H9 (cell line): ENCODE measurements around the gene TIMM23. TPM values are rescaled to one million over a fixed set of nuclear protein-coding genes. Genes with fewer than 3 reads are reported as not detected.

Experiments used
- DNase-seq: peaks from one replicate; pipeline ENCODE4 v3.0.0-alpha.2; 2017
- H2AFZ ChIP-seq: one replicate; pipeline ENCODE4 v1.6.1; 2013; ENCODE audit warnings: mild to moderate bottlenecking, low read length, control low read depth, moderate library complexity
- H2AK5ac ChIP-seq: 2 replicates; pipeline ENCODE4 v1.6.1; 2013; ENCODE audit warnings: low read length, control low read depth, mixed read lengths; ENCODE audit not compliant: insufficient read length
- H2BK120ac ChIP-seq: one replicate; pipeline ENCODE4 v1.6.1; 2013; ENCODE audit warnings: low read depth, mild to moderate bottlenecking, low read length, control low read depth, inconsistent platforms; ENCODE audit not compliant: poor library complexity, severe bottlenecking
- H2BK12ac ChIP-seq: 2 replicates; pipeline ENCODE4 v1.6.1; 2013; ENCODE audit warnings: low read length, control low read depth, mixed read lengths, low read depth; ENCODE audit not compliant: insufficient read length
- H2BK15ac ChIP-seq: 2 replicates; pipeline ENCODE4 v1.6.1; 2013; ENCODE audit warnings: low read depth, low read length, control low read depth
- H2BK20ac ChIP-seq: one replicate; pipeline ENCODE4 v1.6.1; 2013; ENCODE audit warnings: low read depth, mild to moderate bottlenecking, low read length, control low read depth, inconsistent platforms; ENCODE audit not compliant: poor library complexity, severe bottlenecking
- H2BK5ac ChIP-seq: 2 replicates; pipeline ENCODE4 v1.6.1; 2013; ENCODE audit warnings: low read length, control low read depth, mixed read lengths; ENCODE audit not compliant: insufficient read length
- H3K14ac ChIP-seq: 2 replicates; pipeline ENCODE4 v1.6.1; 2013; ENCODE audit warnings: low read length, control low read depth; ENCODE audit not compliant: insufficient read depth
- H3K18ac ChIP-seq: 2 replicates; pipeline ENCODE4 v1.6.1; 2013; ENCODE audit warnings: low read depth, mild to moderate bottlenecking, mixed read lengths, low read length, control low read depth; ENCODE audit not compliant: insufficient read length
- H3K23ac ChIP-seq: 2 replicates; pipeline ENCODE4 v1.6.1; 2013; ENCODE audit warnings: low read length, control low read depth, mixed read lengths, low read depth; ENCODE audit not compliant: insufficient read length
- H3K23me2 ChIP-seq: 2 replicates; pipeline ENCODE4 v1.6.1; 2013; ENCODE audit warnings: low read depth, mild to moderate bottlenecking, mixed read lengths, low read length, control low read depth; ENCODE audit not compliant: insufficient read length, poor library complexity, severe bottlenecking
- H3K27ac ChIP-seq: 2 replicates; pipeline ENCODE4 v1.5.1; 2013; ENCODE audit warnings: low read length, control low read depth, mixed read lengths, low read depth; ENCODE audit not compliant: insufficient read length
- H3K27me3 ChIP-seq: 2 replicates; pipeline ENCODE4 v1.6.1; 2013; ENCODE audit warnings: low read length, control low read depth, inconsistent platforms; ENCODE audit not compliant: insufficient read depth
- H3K4ac ChIP-seq: 2 replicates; pipeline ENCODE4 v1.6.1; 2013; ENCODE audit warnings: low read depth, mild to moderate bottlenecking, control low read depth, inconsistent platforms, low read length, moderate library complexity
- H3K4me1 ChIP-seq: 2 replicates; pipeline ENCODE4 v1.6.1; 2013; ENCODE audit warnings: low read length, control low read depth, inconsistent platforms; ENCODE audit not compliant: insufficient read depth
- H3K4me2 ChIP-seq: 2 replicates; pipeline ENCODE4 v1.6.1; 2013; ENCODE audit warnings: low read length, control low read depth, mixed read lengths; ENCODE audit not compliant: insufficient read length, insufficient read depth
- H3K56ac ChIP-seq: 2 replicates; pipeline ENCODE4 v1.6.1; 2013; ENCODE audit warnings: low read depth, mild to moderate bottlenecking, mixed read lengths, low read length, control low read depth; ENCODE audit not compliant: insufficient read length
- H3K79me1 ChIP-seq: 2 replicates; pipeline ENCODE4 v1.6.1; 2013; ENCODE audit warnings: low read depth, mild to moderate bottlenecking, moderate library complexity, low read length, control low read depth, inconsistent platforms; ENCODE audit not compliant: insufficient read depth, poor library complexity, severe bottlenecking
- H3K79me2 ChIP-seq: 2 replicates; pipeline ENCODE4 v1.6.1; 2013; ENCODE audit warnings: low read length, control low read depth, inconsistent platforms; ENCODE audit not compliant: insufficient read depth
- H3K9ac ChIP-seq: 2 replicates; pipeline ENCODE4 v1.6.1; 2013; ENCODE audit warnings: low read length, control low read depth, mixed read lengths; ENCODE audit not compliant: insufficient read length; ENCODE audit errors: extremely low read depth
- H3K9me3 ChIP-seq: one replicate; pipeline ENCODE4 v1.6.1; 2013; ENCODE audit warnings: low read depth, low read length, inconsistent platforms; ENCODE audit not compliant: control insufficient read depth
- H3T11ph ChIP-seq: one replicate; pipeline ENCODE4 v1.6.1; 2013; ENCODE audit warnings: mild to moderate bottlenecking, low read length, control low read depth, inconsistent platforms
- H4K20me1 ChIP-seq: one replicate; pipeline ENCODE4 v1.6.1; 2013; ENCODE audit not compliant: control insufficient read depth, insufficient read length, insufficient read depth
- H4K5ac ChIP-seq: 2 replicates; pipeline ENCODE4 v1.6.1; 2013; ENCODE audit warnings: low read depth, mild to moderate bottlenecking, mixed read lengths, low read length, control low read depth; ENCODE audit not compliant: insufficient read length
- H4K8ac ChIP-seq: replicated peaks from 2 replicates; pipeline ENCODE4 v1.6.1; 2013; ENCODE audit warnings: low read length, control low read depth, mixed read lengths, low read depth; ENCODE audit not compliant: insufficient read length
- H4K91ac ChIP-seq: 2 replicates; pipeline ENCODE4 v1.6.1; 2013; ENCODE audit warnings: low read depth, mild to moderate bottlenecking, moderate library complexity, mixed read lengths, low read length, control low read depth; ENCODE audit not compliant: insufficient read length
- H3K27ac Mint-ChIP-seq, 3 experiments: 2 replicates in 2 of 3; 3 replicates in 1 of 3; pipeline ENCODE4 v1.8.0; 2020 to 2021; ENCODE audit warnings: mixed read lengths in 3 of 3, mild to moderate bottlenecking in 1 of 3, moderate library complexity in 1 of 3
- H3K27me3 Mint-ChIP-seq: 2 replicates; pipeline ENCODE4 v1.8.0; 2021; ENCODE audit warnings: low read depth, mild to moderate bottlenecking, moderate library complexity, mixed read lengths
- H3K36me3 Mint-ChIP-seq, 3 experiments: 2 replicates in 2 of 3; 3 replicates in 1 of 3; pipeline ENCODE4 v1.8.0; 2020 to 2021; ENCODE audit warnings: low read depth in 3 of 3, mixed read lengths in 3 of 3; ENCODE audit not compliant: insufficient read depth in 1 of 3
- H3K4me1 Mint-ChIP-seq, 2 experiments: 2 replicates each; pipeline ENCODE4 v1.8.0; 2020; ENCODE audit warnings: mixed read lengths in 2 of 2
- H3K4me3 Mint-ChIP-seq, 2 experiments: 2 replicates in 1 of 2; 3 replicates in 1 of 2; pipeline ENCODE4 v1.8.0; 2020 to 2021; ENCODE audit warnings: mild to moderate bottlenecking in 2 of 2, mixed read lengths in 2 of 2, moderate library complexity in 1 of 2
- H3K9me3 Mint-ChIP-seq, 2 experiments: 2 replicates in 1 of 2; 3 replicates in 1 of 2; pipeline ENCODE4 v1.8.0; 2020; ENCODE audit warnings: mild to moderate bottlenecking in 2 of 2, mixed read lengths in 2 of 2, moderate library complexity in 1 of 2
- total RNA-seq: library from RNA; stranded (reverse); gene quantifications from 2 replicates; pipeline ENCODE4 v1.2.1, GENCODE V29; 2021
- TF ChIP-seq, protein P1 (sequence below): fragments of 200-600 bp; sonication (generic); conservative IDR thresholded peaks from 3 replicates; pipeline ENCODE4 v1.8.0; 2021; ENCODE audit warnings: antibody characterized with exemption, mild to moderate bottlenecking

TIMM23 gene
- total RNA-seq, 1 experiment from 2014 or later = 105 TPM

DNA sequence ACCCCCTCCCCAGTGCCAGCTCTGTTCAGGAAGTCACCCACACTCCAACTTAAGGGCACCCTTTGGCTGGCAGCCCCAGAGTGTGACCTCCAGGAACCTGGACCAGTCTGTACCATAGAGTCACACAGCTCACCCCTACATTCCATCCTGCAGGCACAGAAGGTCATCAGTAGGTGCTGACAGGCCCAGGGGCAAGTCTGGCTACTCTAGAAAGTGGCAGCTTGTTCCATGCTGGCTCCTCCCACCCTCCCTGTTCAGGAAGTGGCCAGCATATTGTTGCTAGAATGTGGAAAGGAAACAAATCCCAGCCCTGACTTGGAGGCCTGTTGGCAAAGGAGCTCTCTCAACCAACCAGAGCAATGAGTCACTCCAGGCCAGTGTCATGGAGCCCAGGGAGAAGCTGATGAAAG is 61.3 kb downstream of the TIMM23 start:
- Histone ChIP-seq H2BK120ac (no peak overlapping the region), H2AFZ (no peak overlapping the region), H3K23ac (no peak overlapping the region), H4K8ac (no peak overlapping the region), H3K18ac (no peak overlapping the region), H3K14ac (no peak overlapping the region; the same call in 1 of the 2 replicates), H3K79me2 (no peaks in the 10 kb centered on the region), H4K91ac (no peak overlapping the region), H2BK5ac (no peak overlapping the region), H2AK5ac (no peak overlapping the region), H2BK15ac (no peak overlapping the region), H4K5ac (no peak overlapping the region), H3K9ac (no peak overlapping the region), H3T11ph (no peak overlapping the region), H2BK12ac (no peak overlapping the region), H3K9me3 (no peaks in the 10 kb centered on the region), H2BK20ac (no peak overlapping the region), H3K27me3 (no peaks in the 10 kb centered on the region), H3K4me2 (no peak overlapping the region), H3K4me1 (no peaks in the 10 kb centered on the region), H3K56ac (no peak overlapping the region), H3K4ac (no peak overlapping the region), H3K79me1 (no peaks in the 10 kb centered on the region), H4K20me1 (no peaks in the 10 kb centered on the region), H3K27ac (no peak overlapping the region), H3K23me2 (peaks cover 3% of the 10 kb centered on the region)
- Mint-ChIP-seq H3K27me3 (0 out of 2 replicates have a peak, but pooled peaks cover 2% of the 10 kb centered on the region), H3K27ac (no peak overlapping the region), H3K4me1 (peaks cover 12 to 19% of the 10 kb centered on the region in 2 experiments), H3K36me3 (no peaks in the 10 kb centered on the region), H3K4me3 (no peak overlapping the region), H3K9me3 (no peaks in the 10 kb centered on the region)
- no peak for DNase-seq
- TF ChIP-seq, protein P1, sequence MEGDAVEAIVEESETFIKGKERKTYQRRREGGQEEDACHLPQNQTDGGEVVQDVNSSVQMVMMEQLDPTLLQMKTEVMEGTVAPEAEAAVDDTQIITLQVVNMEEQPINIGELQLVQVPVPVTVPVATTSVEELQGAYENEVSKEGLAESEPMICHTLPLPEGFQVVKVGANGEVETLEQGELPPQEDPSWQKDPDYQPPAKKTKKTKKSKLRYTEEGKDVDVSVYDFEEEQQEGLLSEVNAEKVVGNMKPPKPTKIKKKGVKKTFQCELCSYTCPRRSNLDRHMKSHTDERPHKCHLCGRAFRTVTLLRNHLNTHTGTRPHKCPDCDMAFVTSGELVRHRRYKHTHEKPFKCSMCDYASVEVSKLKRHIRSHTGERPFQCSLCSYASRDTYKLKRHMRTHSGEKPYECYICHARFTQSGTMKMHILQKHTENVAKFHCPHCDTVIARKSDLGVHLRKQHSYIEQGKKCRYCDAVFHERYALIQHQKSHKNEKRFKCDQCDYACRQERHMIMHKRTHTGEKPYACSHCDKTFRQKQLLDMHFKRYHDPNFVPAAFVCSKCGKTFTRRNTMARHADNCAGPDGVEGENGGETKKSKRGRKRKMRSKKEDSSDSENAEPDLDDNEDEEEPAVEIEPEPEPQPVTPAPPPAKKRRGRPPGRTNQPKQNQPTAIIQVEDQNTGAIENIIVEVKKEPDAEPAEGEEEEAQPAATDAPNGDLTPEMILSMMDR = no peak
